Mucosa of descending colon (tissue), 3 donors: ENCODE results near the gene SCAF1. TPM values are rescaled to one million over a fixed set of nuclear protein-coding genes. Genes with fewer than 3 reads are reported as not detected.

Experiments used
- ATAC-seq: fragments of 200-7000 bp; cut with Tn5 transposase; one replicate; pipeline ENCODE4 v1.9.1; 2020; ENCODE audit warnings: mild to moderate bottlenecking, moderate library complexity
- DNase-seq, 3 donors: peaks; one replicate each; pipeline ENCODE4 v3.0.0-alpha.2; 2020
- H3K36me3 ChIP-seq: fragments of 200-600 bp; one replicate; pipeline ENCODE4 v1.8.0; 2021; ENCODE audit warnings: low read depth, mild to moderate bottlenecking
- H3K4me1 ChIP-seq: fragments of 200-600 bp; one replicate; pipeline ENCODE4 v1.8.0; 2021; ENCODE audit warnings: low read depth, mild to moderate bottlenecking
- H3K4me3 ChIP-seq: fragments of 200-600 bp; one replicate; pipeline ENCODE4 v1.8.0; 2021; ENCODE audit warnings: mild to moderate bottlenecking
- H3K9me3 ChIP-seq: fragments of 200-600 bp; one replicate; pipeline ENCODE4 v1.8.0; 2021; ENCODE audit warnings: mild to moderate bottlenecking
- CTCF ChIP-seq: fragments of 200-600 bp; IDR thresholded peaks from one replicate; pipeline ENCODE4 v1.8.0; 2022; ENCODE audit warnings: antibody characterized with exemption, mild to moderate bottlenecking
- intact Hi-C, 2 donors: fragments of 100-400 bp; cut with DNase I in 1 of 2; cut with micrococcal nuclease in 1 of 2; formaldehyde crosslinking; loops; one replicate each; pipeline versions ENCODE4 v1.11.0 to v1.11.1; 2022; cut with DNase I, micrococcal nuclease
- total RNA-seq, 3 donors: library from RNA; stranded (reverse); fragmentation: NEBNext Ultra II Directional in 2 of 3; extraction: Animal tissue kit (Norgen Biotek cat#: 25700) in 2 of 3; gene quantifications; one replicate each; pipeline versions ENCODE4 v1.2.1 to v1.2.4, GENCODE V29; 2021 to 2023
- donor health status: DM: no; HTN: no; CAD: no; lungs with moderate emphysema.
- donor health status: DM: no; HTN: no; CAD: no.
- donor health status: DM: no; HTN: yes; CAD: no.

The SCAF1 gene
- total RNA-seq, 3 donors from 2014 or later: 55.5 to 75.0 (median 56.1) TPM

DNA sequence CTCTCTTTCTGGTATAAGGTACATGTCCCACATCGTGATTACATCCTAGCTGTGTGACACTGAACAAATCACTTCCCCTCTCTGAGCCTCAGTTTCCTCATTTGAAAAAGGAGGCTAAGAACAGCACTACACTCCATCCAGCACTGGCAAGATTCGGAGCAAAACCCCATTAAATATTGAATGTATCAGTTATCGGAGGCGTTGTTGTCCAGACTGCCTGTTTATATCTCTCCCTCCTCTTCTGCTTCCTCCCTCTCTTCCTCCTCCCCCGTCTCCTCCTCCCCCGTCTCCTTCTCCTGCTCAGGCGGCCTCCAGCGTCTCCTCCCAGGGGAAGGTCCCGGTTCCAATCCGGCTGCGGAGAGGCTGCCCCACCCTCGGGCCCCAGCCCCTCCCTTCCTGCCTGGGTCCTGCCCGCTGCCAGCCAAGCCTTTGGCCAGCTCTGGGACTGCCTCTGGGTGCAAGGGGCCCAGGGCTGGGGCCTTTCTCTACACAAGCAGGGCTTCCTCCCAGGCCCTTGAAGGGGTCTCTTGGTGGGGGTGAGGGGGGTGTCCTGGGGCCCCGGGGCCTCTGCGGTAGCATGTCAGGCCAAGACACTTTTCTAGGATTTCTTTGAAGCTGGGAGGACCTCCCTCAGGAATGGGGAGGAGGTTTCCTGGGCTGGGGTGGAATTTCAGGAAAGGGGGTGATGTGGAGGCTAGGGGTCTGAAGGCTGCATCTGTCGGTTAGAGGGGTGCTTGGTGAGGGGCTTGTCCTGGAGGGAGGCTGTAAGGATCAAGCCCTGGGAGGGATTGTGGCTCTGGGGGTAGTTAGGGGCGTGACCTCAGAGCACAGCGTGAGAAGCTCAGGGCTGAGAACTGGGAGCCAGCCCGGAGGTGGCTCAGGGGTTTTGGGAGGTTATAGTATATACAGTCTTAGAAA is 3.9 kb upstream of the SCAF1 start:
- intact Hi-C loops: no loop called here
- peaks cover 5% of the 10 kb centered on the region for H3K36me3 ChIP-seq
- no peak for TF ChIP-seq CTCF

GRCh38 chr19:49639401-49640112 is 2.5 kb upstream of the SCAF1 start:
- no peak for TF ChIP-seq CTCF
- intact Hi-C loops: no loop called here
- ATAC-seq (no peak), DNase-seq (peak in 2 of 3 donors; percentile 57)
- H3K36me3 ChIP-seq: peaks cover 5% of the 10 kb centered on the region
- peaks cover 32% of the 10 kb centered on the region for H3K4me1 ChIP-seq
- H3K4me3 ChIP-seq: peak overlapping the region; percentile 28
- H3K9me3 ChIP-seq: no peaks in the 10 kb centered on the region

More for the DNA sequence above, 3.9 kb upstream of the SCAF1 start:
- H3K4me1 ChIP-seq: peaks cover 26% of the 10 kb centered on the region
- ATAC-seq (peak; percentile 45), DNase-seq (peak; percentile 88 to 93 (median 93))
- H3K9me3 ChIP-seq: no peaks in the 10 kb centered on the region
- no peak overlapping the region for H3K4me3 ChIP-seq

DNA sequence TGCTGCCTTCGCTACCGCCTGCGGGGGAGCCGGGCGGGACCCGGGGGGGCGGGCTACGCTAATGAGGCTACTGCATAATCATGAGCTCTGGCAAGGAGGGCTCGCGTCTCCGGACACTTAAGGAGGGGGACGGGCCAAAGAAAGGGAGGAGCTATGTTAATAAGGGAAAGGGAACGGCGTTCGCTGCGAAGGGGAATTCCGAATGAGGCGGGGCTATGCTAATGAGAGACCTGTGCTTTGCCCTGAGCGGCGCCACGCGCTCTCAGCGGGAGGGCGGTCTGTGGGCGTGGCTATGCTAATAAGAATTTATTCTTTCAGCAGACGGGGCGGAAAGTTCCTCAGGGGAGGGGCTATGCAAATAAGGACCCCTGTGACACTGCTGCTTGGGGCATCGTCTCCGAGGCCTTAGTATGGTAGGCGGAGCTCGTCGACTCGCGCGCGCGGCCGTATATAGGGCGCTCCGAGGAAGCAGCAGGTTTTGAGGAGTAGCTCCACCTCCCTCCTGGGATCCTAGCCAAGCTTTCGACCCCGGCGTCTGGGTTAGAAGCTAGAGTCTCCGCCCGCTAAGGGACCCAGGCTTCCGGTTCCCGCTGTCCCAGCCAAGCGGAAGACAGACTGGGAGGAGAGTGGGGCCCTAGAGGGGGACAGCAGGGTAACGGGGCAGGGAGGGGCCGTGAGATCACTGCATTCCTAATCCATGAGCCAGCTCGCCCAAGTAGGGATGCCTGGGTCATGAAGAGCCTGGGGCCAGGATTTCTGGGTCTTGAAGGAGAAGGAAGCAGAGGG is 1.7 kb upstream of the SCAF1 start, which contains the start of gene RRAS:
TSS of gene RRAS (minus strand) at position 31 of the 786 bp plus-strand sequence. CDS start 45 bp downstream, outside the sequence.
- Histone ChIP-seq H3K9me3 (no peaks in the 10 kb centered on the region), H3K4me3 (peak within 1 kb of the TSS; percentile 28), H3K4me1 (peaks cover 32% of the 10 kb centered on the region), H3K36me3 (peaks cover 5% of the 10 kb centered on the region)
- TF ChIP-seq CTCF: peak; percentile 11
- intact Hi-C loops: no loop called here
- ATAC-seq: peak; percentile 73
- DNase-seq: peak; percentile 99 to 100 (median 100)

DNA sequence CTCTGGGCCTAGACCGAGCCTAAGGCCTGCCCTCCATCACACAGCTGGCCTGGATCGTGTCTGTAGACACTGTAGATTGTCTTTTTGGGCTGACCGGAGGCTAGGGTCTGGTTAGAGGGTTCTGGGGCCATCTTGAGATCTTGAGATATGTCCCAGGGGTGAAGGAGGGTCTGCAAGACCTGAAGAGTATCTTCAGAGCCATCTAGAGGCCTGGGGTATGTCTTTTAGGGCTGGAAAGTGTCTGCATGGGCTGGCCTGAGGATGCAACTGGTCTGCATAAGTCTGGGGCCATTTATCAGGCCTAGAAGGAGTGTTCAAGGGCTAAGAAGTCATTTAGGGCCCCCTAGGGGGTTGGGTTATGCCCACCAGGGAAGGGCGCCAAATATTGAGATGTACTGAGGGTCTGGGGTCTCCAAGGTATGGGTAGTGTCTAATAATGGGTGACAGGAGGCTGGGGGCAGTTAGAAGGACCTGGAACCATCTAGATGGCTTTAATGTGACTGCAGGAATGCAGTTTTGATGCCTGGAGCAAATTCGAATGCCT is 555 bp downstream of the SCAF1 start:
- Histone ChIP-seq H3K4me3 (peak overlapping the region; percentile 73), H3K36me3 (peaks cover 5% of the 10 kb centered on the region), H3K4me1 (peaks cover 32% of the 10 kb centered on the region), H3K9me3 (no peaks in the 10 kb centered on the region)
- intact Hi-C loops: no loop called here
- DNase-seq (peak in 2 of 3 donors; percentile 33 to 43), ATAC-seq (no peak)
- no peak for TF ChIP-seq CTCF

- H3K4me3 ChIP-seq: no peak overlapping the region
These were observed 1.5 kb downstream of the SCAF1 start for GRCh38 chr19:49643466-49643865.

More at GRCh38 chr19:49643466-49643865, 1.5 kb downstream of the SCAF1 start:
- ATAC-seq: no peak
- peaks cover 25% of the 10 kb centered on the region for H3K4me1 ChIP-seq
- intact Hi-C loops: no loop called here
- no peak for DNase-seq
- no peaks in the 10 kb centered on the region for H3K9me3 ChIP-seq
- TF ChIP-seq CTCF: no peak
- H3K36me3 ChIP-seq: peaks cover 5% of the 10 kb centered on the region
